Measurements from ENCODE around the gene SPRR2B.
A peak's percentile ranks its signal among the peaks of the same experiment; 100 is the strongest.

The SPRR2B gene

GRCh38 chr1:153049211-153049610, 22.2 kb downstream of the SPRR2B start:
- Histone ChIP-seq H3K4me3 (replicated peaks; ENCODE audit: low read depth, low read length) (no peak overlapping the region), H3K27me3 (replicated peaks; ENCODE audit: control insufficient read depth, insufficient read depth, low read length) (no peaks in the 10 kb centered on the region), H3K36me3 (ENCODE audit: control insufficient read depth, insufficient read depth, low read length) (no peaks in the 10 kb centered on the region)
- TF ChIP-seq, protein P1, sequence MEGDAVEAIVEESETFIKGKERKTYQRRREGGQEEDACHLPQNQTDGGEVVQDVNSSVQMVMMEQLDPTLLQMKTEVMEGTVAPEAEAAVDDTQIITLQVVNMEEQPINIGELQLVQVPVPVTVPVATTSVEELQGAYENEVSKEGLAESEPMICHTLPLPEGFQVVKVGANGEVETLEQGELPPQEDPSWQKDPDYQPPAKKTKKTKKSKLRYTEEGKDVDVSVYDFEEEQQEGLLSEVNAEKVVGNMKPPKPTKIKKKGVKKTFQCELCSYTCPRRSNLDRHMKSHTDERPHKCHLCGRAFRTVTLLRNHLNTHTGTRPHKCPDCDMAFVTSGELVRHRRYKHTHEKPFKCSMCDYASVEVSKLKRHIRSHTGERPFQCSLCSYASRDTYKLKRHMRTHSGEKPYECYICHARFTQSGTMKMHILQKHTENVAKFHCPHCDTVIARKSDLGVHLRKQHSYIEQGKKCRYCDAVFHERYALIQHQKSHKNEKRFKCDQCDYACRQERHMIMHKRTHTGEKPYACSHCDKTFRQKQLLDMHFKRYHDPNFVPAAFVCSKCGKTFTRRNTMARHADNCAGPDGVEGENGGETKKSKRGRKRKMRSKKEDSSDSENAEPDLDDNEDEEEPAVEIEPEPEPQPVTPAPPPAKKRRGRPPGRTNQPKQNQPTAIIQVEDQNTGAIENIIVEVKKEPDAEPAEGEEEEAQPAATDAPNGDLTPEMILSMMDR (IDR thresholded peaks at IDR 0.05; ENCODE audit: insufficient read depth, low read length, poor library complexity, severe bottlenecking): no peak
- no peak for DNase-seq (ENCODE audit: extremely low read depth, insufficient read length)

DNA sequence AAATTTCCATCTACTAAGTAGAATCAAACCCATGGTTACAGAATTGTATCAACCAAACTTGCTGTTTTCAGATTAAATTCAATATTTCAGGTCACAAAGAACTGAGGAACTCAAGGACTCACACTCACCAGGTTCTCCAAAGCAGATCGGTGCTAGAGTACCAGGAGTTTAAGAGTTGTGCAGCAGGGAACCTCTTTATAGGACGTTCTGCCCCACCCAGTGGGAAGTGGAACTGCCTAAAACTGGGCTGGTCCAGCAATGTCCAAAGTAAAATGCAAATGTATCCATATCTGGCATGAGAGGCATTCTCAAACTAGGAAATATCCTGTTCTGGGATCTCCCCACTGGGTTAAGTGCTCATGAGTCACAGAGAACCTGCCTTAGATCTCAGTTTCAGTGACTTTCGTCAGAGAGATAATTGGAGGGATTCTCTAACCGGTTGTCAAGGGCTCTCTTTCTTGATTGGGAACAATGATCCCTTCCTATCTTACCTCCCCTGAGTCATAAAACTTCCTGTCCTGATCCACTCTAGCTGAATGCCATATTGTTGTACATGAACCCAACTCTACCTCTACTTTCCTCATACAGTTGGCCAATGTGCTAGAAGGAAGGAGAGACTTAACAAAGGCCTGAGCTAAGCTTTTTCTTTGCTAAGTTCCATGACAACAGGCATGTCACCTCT, 30.3 kb downstream of the SPRR2B start, which contains the start of gene SPRR2D:
Gene SPRR2D (minus strand): TSS at position 171 of the 682 bp plus-strand sequence. CDS start 774 bp downstream, outside the sequence.
- no peaks in the 10 kb centered on the region for H3K36me3 ChIP-seq (ENCODE audit: control insufficient read depth, insufficient read depth, low read length)
- DNase-seq (ENCODE audit: extremely low read depth, insufficient read length): no peak
- TF ChIP-seq, protein P1 (IDR thresholded peaks at IDR 0.05; ENCODE audit: insufficient read depth, low read length, poor library complexity, severe bottlenecking): no peak
- no peaks in the 10 kb centered on the region for H3K27me3 ChIP-seq (replicated peaks; ENCODE audit: control insufficient read depth, insufficient read depth, low read length)
- H3K4me3 ChIP-seq (replicated peaks; ENCODE audit: low read depth, low read length): no peak within 1 kb of the TSS

DNA sequence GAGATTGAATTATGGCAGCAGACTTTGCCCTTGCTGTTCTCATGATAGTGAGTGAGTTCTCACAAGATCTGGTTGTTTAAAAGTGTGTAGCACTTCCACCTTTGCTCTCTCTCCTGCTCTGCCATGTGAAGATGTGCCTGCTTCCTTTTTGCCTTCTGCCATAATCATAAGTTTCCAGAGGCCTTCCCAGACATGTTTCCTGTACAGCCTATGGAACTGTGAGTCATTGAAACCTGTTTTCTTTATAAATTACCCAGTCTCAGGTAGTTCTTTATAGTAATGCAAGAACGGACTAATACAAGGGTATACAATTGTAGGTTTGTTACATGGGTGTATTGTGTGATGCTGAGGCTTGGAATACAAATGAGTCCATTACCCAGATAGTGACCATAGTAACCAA, 36.2 kb downstream of the SPRR2B start:
- 0 out of 2 replicates have a peak, but pooled peaks cover 1% of the 10 kb centered on the region for H3K27me3 ChIP-seq (replicated peaks; ENCODE audit: control insufficient read depth, insufficient read depth, low read length)
- no peaks in the 10 kb centered on the region for H3K36me3 ChIP-seq (ENCODE audit: control insufficient read depth, insufficient read depth, low read length)
- DNase-seq (ENCODE audit: extremely low read depth, insufficient read length): no peak
- TF ChIP-seq, protein P1 (IDR thresholded peaks at IDR 0.05; ENCODE audit: insufficient read depth, low read length, poor library complexity, severe bottlenecking): no peak
- no peak overlapping the region for H3K4me3 ChIP-seq (replicated peaks; ENCODE audit: low read depth, low read length)

- TF ChIP-seq, protein P1 (IDR thresholded peaks at IDR 0.05; ENCODE audit: insufficient read depth, low read length, poor library complexity, severe bottlenecking): peak; percentile 46
- Histone ChIP-seq H3K36me3 (ENCODE audit: control insufficient read depth, insufficient read depth, low read length) (no peaks in the 10 kb centered on the region), H3K27me3 (replicated peaks; ENCODE audit: control insufficient read depth, insufficient read depth, low read length) (0 out of 2 replicates have a peak, but pooled peaks cover 1% of the 10 kb centered on the region), H3K4me3 (replicated peaks; ENCODE audit: low read depth, low read length) (no peak overlapping the region)
- no peak for DNase-seq (ENCODE audit: extremely low read depth, insufficient read length)
These were observed 38.6 kb downstream of the SPRR2B start for GRCh38 chr1:153032677-153033308.

DNA sequence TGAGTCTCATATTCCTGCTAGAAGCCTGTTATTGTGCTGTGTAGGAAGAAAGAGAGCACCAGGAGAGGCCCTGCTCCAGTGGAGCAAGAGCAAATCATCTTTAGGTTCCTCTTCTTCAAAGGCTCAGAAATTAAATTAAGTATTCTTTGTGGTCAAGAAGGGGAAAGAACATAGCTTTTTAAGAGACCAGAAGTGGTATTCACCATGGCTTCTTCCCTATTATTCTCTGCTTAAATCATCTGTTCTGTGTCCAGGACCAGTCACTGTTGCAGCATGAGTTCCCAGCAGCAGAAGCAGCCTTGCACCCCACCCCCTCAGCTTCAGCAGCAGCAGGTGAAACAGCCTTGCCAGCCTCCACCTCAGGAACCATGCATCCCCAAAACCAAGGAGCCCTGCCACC, 39.3 kb downstream of the SPRR2B start:
- no peaks in the 10 kb centered on the region for H3K36me3 ChIP-seq (ENCODE audit: control insufficient read depth, insufficient read depth, low read length)
- H3K27me3 ChIP-seq (replicated peaks; ENCODE audit: control insufficient read depth, insufficient read depth, low read length): 0 out of 2 replicates have a peak, but pooled peaks cover 1% of the 10 kb centered on the region
- DNase-seq (ENCODE audit: extremely low read depth, insufficient read length): no peak
- TF ChIP-seq, protein P1 (IDR thresholded peaks at IDR 0.05; ENCODE audit: insufficient read depth, low read length, poor library complexity, severe bottlenecking): no peak
- H3K4me3 ChIP-seq (replicated peaks; ENCODE audit: low read depth, low read length): no peak overlapping the region

All from GM06990 (cell line).